IPS-NIHi7 (cell line): ENCODE measurements around the gene ABCB8.
A peak's percentile ranks its signal among the peaks of the same experiment; 100 is the strongest.
"Not testable (repeated sequence)": the region's sequence is repeated elsewhere in the genome, so short reads cannot be mapped to it uniquely, and the experiment has no call there.

Experiments
- DNase-seq: peaks from one replicate; pipeline ENCODE4 v3.0.0; 2012; ENCODE audit warnings: mixed read lengths; ENCODE audit errors: extremely low spot score

ABCB8 gene

DNA sequence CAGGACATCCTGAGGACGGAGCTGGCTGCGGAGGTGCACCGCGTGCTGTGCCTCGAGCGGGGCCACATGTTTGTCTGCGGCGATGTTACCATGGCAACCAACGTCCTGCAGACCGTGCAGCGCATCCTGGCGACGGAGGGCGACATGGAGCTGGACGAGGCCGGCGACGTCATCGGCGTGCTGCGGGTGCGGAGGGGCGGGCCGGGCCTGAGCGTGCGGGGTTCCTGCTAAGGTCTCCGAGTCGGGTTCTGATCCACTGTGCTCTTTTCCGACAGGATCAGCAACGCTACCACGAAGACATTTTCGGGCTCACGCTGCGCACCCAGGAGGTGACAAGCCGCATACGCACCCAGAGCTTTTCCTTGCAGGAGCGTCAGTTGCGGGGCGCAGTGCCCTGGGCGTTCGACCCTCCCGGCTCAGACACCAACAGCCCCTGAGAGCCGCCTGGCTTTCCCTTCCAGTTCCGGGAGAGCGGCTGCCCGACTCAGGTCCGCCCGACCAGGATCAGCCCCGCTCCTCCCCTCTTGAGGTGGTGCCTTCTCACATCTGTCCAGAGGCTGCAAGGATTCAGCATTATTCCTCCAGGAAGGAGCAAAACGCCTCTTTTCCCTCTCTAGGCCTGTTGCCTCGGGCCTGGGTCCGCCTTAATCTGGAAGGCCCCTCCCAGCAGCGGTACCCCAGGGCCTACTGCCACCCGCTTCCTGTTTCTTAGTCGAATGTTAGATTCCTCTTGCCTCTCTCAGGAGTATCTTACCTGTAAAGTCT is 14.3 kb upstream of the ABCB8 start:
- DNase-seq, result peak; percentile 83

GRCh38 chr7:151014950-151015349 is 13.3 kb upstream of the ABCB8 start:
- no peak for DNase-seq

DNA sequence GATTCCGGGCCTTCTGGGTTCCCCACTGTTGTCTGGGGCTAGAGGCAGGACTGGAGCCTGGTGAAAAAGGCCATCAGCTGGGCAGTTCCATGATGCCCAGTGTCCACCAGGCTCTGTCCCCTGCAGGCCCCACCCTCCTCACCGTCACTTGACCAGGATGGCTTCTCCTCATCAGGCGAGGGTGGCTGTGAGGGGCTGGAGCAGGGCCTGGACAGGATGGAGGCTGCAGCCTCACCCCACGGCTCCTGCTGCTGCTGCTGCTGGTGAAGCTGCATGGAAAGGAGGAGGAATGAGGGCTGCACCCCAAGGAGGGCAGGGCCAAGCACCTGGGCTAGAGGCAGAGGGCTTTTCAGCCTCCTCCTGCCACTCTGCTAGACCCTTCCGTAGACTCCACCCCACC is 12.3 kb upstream of the ABCB8 start:
- DNase-seq, result no peak

DNA sequence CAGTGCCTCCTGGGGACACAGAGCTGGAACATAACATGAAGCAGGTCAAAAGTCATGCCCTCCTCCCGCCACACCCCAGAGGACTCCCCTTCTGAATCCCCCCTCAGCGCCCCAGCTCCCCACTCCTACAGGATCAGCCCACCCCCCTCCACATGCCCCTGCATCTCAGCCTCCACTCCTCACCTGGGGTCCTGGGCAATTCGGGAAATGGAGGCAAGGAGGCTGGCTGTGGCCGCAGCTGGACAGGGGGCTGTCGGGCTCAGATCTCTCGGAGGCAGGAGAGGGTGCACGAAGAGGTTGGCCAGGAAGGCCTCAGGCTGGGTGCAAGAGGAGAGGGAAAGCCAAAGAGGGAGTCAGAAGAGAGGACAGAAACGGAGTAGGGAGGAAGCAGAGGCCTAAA is 11.7 kb upstream of the ABCB8 start:
- DNase-seq, result no peak

- DNase-seq, result no peak
These were observed 11.3 kb upstream of the ABCB8 start for GRCh38 chr7:151016942-151017341.

DNA sequence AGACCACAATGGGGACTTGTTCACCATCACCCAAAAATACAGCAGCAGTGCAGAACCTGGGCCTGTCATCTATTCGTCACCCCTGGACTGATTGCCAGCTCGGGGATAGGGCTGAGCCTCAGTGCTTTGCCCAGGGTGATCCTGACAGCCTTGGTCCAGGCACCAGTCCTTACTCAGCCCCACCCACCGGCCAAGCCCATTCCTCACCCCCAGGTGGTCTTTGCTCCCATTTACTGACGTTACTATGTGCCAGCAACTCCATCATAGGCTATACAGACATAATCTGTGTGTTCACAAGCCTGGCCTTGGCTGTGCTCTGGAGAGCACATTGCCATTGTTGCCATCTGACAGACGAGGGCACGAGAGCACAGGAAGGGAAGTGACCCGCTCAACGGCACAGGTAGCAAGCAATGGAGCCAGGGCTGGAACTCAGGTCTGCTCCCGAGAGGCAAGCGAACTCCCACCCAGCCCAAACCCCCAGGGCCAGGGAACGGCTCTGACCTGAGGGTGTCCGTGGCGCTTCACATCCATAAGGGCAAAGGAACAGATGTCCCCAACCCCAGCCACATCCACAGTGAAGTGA is 10.8 kb upstream of the ABCB8 start:
- no peak for DNase-seq

GRCh38 chr7:151017953-151018420 is 10.3 kb upstream of the ABCB8 start:
- DNase-seq, result peak; percentile 79

DNA sequence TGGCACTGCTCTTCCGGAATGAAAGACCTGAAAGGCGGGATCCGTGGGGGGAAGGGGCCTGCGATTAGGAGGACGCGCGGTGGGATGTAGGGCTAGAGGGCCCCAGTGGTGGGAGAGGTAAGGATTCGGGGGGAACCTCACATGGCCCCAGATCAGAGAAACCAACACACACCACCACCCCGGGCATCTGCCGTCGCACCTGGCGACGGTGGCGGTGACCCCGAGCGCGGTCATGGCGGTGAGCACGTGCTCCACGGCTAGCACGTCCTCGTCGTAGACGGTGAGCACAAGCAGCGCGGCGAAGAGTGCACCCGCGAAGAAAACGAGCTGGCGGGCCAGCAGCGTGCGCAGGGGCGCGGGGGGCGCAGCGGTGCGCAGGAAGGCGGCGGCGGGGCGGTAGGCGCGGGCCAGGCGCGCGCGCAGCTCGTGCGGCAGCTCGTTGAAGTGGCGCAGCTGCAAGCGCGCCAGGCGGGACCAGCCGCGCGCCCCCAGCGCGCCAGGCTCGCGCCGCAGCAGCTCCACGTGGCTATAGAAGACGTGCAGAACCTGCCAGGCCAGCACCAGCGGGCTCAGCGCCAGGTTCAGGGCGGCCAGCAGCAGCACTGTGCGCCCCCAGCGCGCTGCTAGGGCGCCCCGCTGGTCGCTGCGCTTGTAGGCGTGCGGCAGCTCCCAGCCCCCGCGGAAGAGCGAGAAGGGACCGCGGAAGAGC is 9.7 kb upstream of the ABCB8 start:
- DNase-seq, result no peak

DNA sequence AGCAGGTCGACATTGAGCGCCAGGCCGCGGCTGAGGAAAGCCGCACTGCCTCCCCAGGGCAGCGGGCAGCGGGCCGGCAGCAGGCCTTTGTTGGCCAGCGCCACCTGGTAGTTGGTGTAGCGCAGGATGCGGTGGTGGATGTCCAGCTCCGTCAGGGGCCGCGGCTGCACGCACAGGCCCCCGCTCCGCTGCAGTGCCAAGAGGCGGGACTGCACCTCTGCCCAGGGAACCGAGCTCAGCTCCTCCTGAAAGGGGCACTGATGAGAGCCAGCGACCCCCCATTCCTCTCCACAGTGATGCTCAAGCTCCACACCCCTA is 9.2 kb upstream of the ABCB8 start:
- no peak for DNase-seq

GRCh38 chr7:151020231-151020630 is 8.0 kb upstream of the ABCB8 start:
- no peak for DNase-seq

GRCh38 chr7:151023232-151023631 is 5.0 kb upstream of the ABCB8 start:
- no peak for DNase-seq

GRCh38 chr7:151024435-151025056 is 3.7 kb upstream of the ABCB8 start, which contains the start of gene ATG9B:
Gene ATG9B, minus strand, starts transcription at chr7:151024494. Its CDS starts 71 bp downstream, at chr7:151024423.
- DNase-seq, result no peak

GRCh38 chr7:151025924-151026671 is 2.2 kb upstream of the ABCB8 start:
- DNase-seq, result no peak

GRCh38 chr7:151026771-151027727 is 1.2 kb upstream of the ABCB8 start:
- not testable (repeated sequence) for DNase-seq

DNA sequence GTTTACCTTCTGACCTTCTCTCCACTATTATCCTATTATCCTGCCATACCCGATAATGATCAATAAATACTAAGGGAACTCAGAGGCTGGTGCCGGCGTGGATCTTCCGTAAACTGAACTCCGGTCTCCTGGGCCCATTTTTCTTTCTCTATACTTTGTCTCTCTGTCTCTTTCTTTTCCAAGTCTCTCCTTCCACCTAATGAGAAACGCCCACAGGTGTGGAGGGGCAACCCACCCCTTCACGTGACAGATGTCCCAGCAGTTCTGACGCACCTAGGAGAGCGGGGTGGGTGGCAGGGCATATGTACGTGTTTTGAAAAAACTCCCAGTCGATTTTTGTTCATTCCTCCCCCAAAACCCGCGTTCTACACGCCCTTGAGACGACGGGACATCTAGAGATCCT is 521 bp upstream of the ABCB8 start:
- not testable (repeated sequence) for DNase-seq

GRCh38 chr7:151028948-151029501 is 775 bp downstream of the ABCB8 start:
- DNase-seq, result no peak

DNA sequence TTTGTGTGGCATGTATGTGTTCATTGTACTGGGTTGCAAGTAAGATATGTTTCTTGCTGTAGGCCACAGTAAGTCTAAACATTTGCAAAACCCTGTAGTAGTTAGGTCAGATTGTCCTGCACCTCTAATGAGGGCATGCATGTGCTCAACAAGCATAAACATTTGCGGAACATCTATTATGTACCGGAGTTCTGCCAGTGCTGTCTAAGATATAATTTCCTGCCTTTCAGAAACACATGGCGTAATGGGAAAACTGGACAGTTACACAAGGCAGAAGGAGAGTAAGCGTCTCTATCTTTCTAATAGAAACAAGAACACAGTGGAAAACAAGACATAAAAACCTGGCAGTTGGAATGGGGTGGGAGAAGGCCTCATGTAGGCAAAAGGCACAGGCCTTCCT is 2.8 kb downstream of the ABCB8 start:
- no peak for DNase-seq

GRCh38 chr7:151032936-151033863 is 5.0 kb downstream of the ABCB8 start:
- DNase-seq, result peak; percentile 42

DNA sequence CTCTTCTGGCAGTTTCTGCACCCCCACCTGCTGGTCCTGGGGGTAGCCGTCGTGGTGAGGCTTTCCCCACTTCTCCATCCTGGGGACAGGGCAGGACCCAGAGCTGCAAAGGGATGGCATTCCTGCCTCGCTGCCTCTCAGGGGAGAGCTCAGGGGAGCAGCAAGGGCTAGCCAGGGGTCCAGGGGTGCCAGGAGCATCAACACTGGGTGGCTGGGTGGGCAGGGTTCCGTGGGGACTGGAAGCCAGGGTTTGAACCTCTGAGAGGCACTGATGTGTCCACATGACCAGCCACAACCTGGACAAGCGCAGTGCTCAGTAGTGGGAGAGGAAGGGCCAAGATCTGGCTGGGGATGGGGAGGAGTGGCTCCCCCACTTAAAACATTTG is 5.6 kb downstream of the ABCB8 start:
- DNase-seq, result no peak
